Measurements from ENCODE around the gene TMEM119.
"Not testable (repeated sequence)": the region's sequence is repeated elsewhere in the genome, so short reads cannot be mapped to it uniquely, and the experiment has no call there.

TMEM119 gene

DNA sequence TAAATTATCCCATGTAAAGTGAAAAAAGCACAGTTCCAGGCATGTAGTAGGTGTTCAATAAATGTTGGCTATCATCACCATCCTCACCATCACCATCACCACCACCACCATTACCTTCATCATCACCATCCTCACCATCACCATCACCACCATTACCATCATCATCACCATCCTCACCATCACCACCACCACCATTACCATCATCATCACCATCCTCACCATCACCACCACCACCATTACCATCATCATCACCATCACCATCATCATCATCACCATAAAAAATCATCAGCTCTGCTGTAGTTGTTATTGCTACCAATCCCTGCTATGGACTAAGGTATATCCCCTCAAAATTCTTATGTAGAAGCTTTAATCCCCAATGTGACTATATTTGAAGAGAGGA, 20.4 kb downstream of the TMEM119 start:
- TF ChIP-seq, protein P1, sequence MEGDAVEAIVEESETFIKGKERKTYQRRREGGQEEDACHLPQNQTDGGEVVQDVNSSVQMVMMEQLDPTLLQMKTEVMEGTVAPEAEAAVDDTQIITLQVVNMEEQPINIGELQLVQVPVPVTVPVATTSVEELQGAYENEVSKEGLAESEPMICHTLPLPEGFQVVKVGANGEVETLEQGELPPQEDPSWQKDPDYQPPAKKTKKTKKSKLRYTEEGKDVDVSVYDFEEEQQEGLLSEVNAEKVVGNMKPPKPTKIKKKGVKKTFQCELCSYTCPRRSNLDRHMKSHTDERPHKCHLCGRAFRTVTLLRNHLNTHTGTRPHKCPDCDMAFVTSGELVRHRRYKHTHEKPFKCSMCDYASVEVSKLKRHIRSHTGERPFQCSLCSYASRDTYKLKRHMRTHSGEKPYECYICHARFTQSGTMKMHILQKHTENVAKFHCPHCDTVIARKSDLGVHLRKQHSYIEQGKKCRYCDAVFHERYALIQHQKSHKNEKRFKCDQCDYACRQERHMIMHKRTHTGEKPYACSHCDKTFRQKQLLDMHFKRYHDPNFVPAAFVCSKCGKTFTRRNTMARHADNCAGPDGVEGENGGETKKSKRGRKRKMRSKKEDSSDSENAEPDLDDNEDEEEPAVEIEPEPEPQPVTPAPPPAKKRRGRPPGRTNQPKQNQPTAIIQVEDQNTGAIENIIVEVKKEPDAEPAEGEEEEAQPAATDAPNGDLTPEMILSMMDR (conservative IDR thresholded peaks at IDR 0.05; ENCODE audit: low read length): no peak
- H3K4me3 ChIP-seq (ENCODE audit: low read length): no peak overlapping the region
- no peak for DNase-seq (ENCODE audit: low read depth)

DNA sequence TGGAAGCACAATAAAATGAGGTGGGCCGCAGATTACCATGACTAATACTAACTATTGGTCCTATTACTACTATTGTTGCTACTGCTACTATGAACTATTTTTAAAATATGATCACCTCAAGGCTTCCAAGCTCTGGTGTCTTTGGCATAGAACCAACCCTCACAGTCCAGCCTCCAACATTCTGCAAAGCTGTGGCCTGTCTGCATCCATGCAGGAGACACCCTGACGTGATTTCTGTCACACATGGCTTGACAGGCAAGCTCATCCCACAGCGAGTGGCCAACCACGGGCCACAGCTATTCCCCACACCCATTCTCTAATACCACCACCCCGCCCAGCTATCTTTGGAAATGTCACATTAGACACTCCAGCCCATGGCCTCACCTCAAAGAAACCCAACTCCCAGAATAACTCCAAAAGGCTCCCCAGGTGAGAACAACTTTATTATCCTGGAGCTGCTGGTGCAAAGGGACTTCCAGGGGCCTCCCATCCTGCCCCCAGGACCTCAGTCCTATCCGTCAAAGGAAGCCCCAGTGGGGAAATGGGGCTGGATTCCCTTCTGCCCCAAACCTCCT, 21.1 kb downstream of the TMEM119 start:
- H3K4me3 ChIP-seq (ENCODE audit: low read length): no peak overlapping the region
- TF ChIP-seq, protein P1 (conservative IDR thresholded peaks at IDR 0.05; ENCODE audit: low read length): no peak
- no peak for DNase-seq (ENCODE audit: low read depth)

DNA sequence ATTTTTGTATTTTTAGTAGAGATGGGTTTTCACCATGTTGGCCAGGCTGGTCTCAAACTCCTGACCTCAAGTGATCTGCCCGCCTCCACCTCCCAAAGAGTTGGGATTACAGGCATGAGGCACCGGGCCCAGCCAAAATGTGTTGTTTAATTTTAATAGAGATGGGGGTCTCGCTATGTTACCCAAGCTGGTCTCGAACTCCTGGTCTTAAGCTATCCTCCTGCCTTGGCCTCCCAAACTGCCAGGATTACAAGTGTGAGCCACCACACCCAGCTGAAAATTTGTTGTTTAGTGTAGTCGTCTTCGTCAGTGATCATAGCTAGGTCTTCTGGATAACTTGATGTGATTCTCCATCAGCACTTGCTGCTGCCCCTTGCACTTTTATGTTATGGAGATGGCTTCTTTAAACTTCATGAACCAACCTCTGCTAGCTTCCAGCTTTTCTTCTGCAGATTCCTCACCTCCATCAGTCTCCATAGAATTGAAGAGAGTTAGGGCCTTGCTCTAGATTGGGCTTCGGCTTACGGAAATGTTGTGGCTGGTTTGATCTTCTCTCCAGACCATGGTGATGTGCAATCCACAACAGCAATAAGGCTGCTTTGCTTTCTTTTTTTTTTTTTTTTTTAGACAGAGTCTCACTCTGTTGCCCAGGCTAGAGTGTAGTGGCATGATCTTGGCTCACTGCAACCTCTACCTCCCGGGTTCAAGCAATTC, 22.5 kb downstream of the TMEM119 start:
- no peak for DNase-seq (ENCODE audit: low read depth)
- TF ChIP-seq, protein P1 (conservative IDR thresholded peaks at IDR 0.05; ENCODE audit: low read length): no peak
- H3K4me3 ChIP-seq (ENCODE audit: low read length): no peak overlapping the region

DNA sequence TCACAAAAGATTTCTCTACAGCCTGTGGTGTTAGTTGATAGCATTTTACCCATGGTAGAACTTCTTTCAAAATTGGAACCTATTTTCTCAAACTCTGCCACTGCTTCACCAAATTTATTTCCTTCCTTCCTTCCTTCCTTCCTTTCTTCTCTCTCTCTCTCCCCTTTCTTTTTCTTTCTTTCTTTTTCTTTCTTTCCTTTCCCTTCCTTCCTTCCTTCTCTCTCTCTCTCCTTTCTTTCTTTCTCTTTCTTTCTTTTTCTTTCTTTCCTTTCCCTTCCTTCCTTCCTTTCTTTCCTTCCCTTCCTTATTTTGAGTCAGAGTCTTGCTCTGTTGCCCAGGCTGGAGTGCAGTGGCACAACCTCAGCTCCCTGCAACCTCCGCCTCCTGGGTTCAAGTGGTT, 23.6 kb downstream of the TMEM119 start:
- H3K4me3 ChIP-seq (ENCODE audit: low read length); DNase-seq (ENCODE audit: low read depth): not testable (repeated sequence)

DNA sequence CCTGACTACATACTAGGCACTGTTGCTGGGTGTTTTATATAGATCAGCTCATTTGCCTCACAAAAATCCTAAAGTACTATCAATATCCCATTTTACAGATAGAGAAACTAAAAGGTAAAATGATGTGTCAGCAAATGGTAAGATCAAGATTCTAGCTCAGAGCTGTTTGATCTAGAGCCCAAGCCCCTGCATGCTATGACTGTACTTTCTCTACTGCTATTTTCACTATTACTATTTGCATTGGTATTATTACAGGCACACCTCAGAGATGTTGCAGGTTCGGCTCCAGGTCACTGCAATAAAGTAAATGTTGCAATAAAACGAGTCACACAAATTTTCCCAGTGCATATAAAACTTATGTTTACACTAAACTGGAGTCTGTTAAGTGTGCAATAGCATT, 24.6 kb downstream of the TMEM119 start:
- TF ChIP-seq, protein P1 (conservative IDR thresholded peaks at IDR 0.05; ENCODE audit: low read length): no peak
- no peak overlapping the region for H3K4me3 ChIP-seq (ENCODE audit: low read length)
- no peak for DNase-seq (ENCODE audit: low read depth)

DNA sequence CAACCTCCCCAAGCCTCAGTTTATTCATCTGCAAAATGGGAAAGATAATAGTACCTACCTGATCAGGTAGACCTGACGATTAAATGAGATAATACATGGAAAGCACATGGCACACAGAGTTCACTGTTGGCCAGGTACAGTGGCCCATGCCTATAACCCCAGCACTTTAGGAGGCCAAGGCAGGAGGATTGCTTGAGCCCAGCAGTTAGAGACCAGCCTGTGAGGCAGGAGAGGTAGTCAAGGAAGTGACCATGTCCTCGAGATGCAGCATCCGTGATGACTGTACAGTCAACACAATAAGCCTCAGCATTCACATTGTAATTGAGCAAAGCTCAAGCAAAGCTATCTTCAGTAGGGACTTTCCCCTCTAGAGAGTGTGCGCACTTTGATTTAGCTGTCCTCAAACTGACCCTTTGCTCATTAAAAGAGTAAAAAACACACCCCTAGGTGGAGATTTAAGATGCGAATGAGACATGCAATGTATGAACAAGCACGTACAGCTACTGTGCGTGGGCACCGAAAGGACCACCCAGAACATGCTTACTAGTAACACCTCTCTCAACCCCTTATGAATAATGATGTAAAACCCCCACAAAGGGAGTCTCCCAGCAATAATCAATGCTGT, 25.6 kb downstream of the TMEM119 start:
- TF ChIP-seq, protein P1 (conservative IDR thresholded peaks at IDR 0.05; ENCODE audit: low read length): no peak
- no peak for DNase-seq (ENCODE audit: low read depth)
- H3K4me3 ChIP-seq (ENCODE audit: low read length): no peak overlapping the region

DNA sequence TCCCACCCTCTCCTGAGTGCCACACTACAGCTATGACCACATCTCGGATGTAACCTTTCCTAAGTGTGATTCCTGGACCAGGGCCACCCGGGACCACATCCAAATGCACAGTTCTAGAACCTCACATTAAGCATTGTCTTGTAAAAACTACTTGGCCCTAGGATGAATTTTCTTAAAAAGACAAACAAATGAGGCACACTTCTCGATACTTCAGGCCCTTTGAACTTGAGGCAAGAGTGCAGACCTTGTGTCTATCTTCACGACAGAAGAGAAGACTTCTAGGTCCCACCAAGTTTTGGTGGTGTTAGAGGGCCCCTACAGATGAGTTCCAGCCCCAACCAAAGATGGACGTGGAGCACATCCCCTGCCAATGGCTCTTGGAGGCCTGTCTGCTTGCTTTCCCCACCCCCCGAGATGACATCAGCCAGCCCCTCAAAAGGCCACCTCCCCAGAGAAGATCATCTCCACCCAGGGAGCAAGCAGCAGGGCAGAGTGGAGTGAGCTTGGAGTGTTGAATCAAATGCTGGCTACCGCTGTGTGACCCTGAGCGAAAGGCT, 26.2 kb downstream of the TMEM119 start:
- no peak overlapping the region for H3K4me3 ChIP-seq (ENCODE audit: low read length)
- DNase-seq (ENCODE audit: low read depth): no peak
- TF ChIP-seq, protein P1 (conservative IDR thresholded peaks at IDR 0.05; ENCODE audit: low read length): no peak

Measured in AG10803 (cell line).